GM12891 (cell line): Measurements from ENCODE around the gene PHYHD1.

ENCODE experiments used
- POLR2A ChIP-seq: IDR thresholded peaks from 2 replicates; pipeline ENCODE4 v1.6.1; 2011; ENCODE audit warnings: low read depth, low read length, control low read depth
- POU2F2 ChIP-seq: IDR thresholded peaks from 2 replicates; pipeline ENCODE4 v1.6.1; 2011; ENCODE audit warnings: low read depth, mild to moderate bottlenecking, control low read depth, low read length, moderate library complexity

DNA sequence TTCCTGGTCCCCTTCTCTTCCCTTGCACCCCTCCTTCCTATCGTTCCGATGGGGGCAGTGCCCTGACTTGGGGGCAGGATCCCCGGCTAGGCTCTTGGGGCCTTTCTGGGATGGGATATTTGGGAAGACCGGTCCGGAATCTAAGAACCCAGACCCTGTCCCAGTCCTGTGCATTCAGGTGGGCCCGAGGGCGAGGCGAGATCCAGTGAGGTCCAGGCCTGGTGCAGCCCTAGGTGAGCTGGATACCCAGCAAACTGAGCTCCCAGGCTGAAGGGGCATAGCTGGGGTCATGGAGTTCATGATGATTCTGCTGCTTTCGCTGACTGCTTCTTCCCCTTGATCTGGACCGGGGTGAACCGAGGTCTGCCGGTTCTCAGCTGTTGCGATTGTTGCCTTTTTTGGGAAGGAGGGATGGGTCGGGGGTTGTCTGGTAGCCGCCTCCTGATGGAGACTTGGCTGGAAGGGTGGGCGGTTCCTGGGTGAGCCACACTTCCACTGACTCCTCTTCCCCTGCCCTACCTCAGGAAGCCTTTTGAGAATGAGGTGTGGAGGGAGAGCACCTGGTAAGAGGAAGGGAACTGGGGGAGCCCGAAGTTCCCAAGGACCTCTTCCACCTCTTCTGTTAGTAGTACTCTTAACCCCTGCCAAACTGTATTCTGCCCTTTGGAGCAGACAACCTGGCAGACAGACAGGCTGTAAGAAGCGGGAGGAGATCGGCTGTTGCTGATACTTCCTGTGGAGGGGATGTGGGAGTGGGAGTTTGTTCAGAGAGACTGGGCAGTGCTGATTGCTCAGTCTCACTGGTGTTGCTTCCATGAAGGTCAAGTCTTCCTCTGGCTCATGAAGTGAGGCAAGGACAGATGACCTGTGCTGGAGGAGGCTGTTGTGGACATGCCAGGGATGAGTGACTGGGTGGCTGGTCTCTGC lies 37.8 kb upstream of the PHYHD1 start:
- TF ChIP-seq POLR2A, result no peak
- TF ChIP-seq POU2F2, result no peak
